ENCODE data around the gene PPARGC1A. TPM values are rescaled to one million over a fixed set of nuclear protein-coding genes. Genes with fewer than 3 reads are reported as not detected.

PPARGC1A gene
- total RNA-seq, 6 donors from 2014 or later = 4.6 to 16.8 (median 11.8) TPM

DNA sequence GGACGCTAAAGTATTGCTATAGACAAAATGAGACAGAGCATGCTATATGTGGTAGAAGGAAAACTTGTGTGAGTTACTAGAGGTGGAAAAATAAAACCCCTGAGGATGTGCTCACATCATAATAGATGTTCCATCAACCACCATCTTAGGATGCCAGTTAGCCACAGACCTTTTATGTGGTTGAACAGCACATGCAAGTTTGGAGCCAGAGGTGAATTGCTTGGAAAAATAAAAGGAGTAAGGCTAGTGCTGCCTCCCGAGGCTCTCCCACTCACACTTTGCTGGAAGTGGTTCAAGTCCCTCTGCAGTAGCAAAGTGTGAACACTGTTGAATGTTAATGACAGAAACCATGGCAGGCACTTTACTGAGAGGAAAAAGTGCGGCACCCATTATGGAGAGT is 39.4 kb upstream of the PPARGC1A start:
- DNase-seq (no peak), ATAC-seq (ENCODE audit: low FRiP score in 2 of 2) (no peak)
- TF ChIP-seq, protein P1, sequence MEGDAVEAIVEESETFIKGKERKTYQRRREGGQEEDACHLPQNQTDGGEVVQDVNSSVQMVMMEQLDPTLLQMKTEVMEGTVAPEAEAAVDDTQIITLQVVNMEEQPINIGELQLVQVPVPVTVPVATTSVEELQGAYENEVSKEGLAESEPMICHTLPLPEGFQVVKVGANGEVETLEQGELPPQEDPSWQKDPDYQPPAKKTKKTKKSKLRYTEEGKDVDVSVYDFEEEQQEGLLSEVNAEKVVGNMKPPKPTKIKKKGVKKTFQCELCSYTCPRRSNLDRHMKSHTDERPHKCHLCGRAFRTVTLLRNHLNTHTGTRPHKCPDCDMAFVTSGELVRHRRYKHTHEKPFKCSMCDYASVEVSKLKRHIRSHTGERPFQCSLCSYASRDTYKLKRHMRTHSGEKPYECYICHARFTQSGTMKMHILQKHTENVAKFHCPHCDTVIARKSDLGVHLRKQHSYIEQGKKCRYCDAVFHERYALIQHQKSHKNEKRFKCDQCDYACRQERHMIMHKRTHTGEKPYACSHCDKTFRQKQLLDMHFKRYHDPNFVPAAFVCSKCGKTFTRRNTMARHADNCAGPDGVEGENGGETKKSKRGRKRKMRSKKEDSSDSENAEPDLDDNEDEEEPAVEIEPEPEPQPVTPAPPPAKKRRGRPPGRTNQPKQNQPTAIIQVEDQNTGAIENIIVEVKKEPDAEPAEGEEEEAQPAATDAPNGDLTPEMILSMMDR (IDR thresholded peaks at IDR 0.05) = no peak
- TF ChIP-seq POLR2AphosphoS5 (IDR thresholded peaks at IDR 0.05) = no peak
- TF ChIP-seq EP300 (IDR thresholded peaks at IDR 0.05) = no peak
- no peak for TF ChIP-seq POLR2A (IDR thresholded peaks at IDR 0.05)
- Histone ChIP-seq H3K36me3 (no peaks in the 10 kb centered on the region), H3K9me3 (no peaks in the 10 kb centered on the region), H3K27me3 (no peaks in the 10 kb centered on the region), H3K4me3 (no peak overlapping the region), H3K27ac (no peak overlapping the region), H3K4me1 (peaks cover 0 to 12% (median 6%) of the 10 kb centered on the region in 4 donors)
- WGBS, 2 donors = 81 to 86% methylated on average over 3 of the region's 3 CpGs

DNA sequence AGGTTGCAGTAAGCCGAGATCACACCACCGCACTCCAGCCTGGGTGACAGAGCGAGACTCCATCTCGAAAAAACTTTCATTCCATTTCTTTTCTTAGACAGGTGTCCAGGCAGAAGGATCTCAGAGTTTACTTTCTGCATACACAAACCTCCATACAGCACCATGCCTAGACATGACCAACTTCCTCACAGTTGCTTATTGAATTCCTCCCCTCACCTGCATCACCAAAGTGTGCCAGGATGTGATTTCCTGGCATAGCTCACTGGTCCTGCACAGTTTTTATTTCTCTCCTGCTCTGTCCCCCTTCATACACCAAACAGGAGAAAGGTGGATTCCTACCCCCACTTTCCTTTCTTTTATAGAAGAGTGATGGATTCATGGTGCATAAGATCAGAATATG is 34.7 kb upstream of the PPARGC1A start:
- H3K4me3 ChIP-seq = no peak overlapping the region
- 88 to 98% methylated on average over 4 of the region's 4 CpGs for WGBS, 2 donors

DNA sequence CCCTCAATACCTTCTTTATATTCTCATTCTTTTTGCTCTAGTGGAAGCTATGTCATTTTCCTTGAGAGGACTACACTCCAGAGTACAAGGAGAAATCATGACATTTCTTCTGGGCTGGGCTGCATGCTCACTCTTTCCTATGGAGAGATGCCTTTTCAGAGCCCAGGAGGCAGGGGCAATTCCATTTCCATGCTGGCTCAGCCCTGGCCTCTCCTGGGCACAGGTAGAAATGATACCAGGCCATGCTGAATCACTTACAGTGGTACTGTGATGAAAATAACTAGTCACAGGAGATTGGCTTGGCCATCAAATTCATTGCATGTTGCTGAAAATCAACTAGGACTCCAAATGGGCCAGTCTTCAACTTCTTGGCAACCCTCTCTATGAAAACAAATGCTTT is 34.0 kb upstream of the PPARGC1A start:
- no peak overlapping the region for H3K27ac ChIP-seq
- DNase-seq = no peak
- no peaks in the 10 kb centered on the region for H3K27me3 ChIP-seq
- no peaks in the 10 kb centered on the region for H3K36me3 ChIP-seq
- no peak for ATAC-seq (ENCODE audit: low FRiP score in 2 of 2)
- no peaks in the 10 kb centered on the region for H3K4me1 ChIP-seq
- no peaks in the 10 kb centered on the region for H3K9me3 ChIP-seq
- TF ChIP-seq, protein P1 (IDR thresholded peaks at IDR 0.05) = no peak
- no peak for TF ChIP-seq EP300 (IDR thresholded peaks at IDR 0.05)
- TF ChIP-seq POLR2AphosphoS5 (IDR thresholded peaks at IDR 0.05) = no peak
- TF ChIP-seq POLR2A (IDR thresholded peaks at IDR 0.05) = no peak
- H3K4me3 ChIP-seq = no peak overlapping the region

More for the DNA sequence above, 34.7 kb upstream of the PPARGC1A start:
- no peak overlapping the region for H3K27ac ChIP-seq
- ATAC-seq (ENCODE audit: low FRiP score in 2 of 2) (no peak), DNase-seq (no peak)
- H3K27me3 ChIP-seq = no peaks in the 10 kb centered on the region
- no peaks in the 10 kb centered on the region for H3K36me3 ChIP-seq
- TF ChIP-seq, protein P1 (IDR thresholded peaks at IDR 0.05) = no peak
- TF ChIP-seq POLR2AphosphoS5 (IDR thresholded peaks at IDR 0.05) (no peak), EP300 (IDR thresholded peaks at IDR 0.05) (no peak), POLR2A (IDR thresholded peaks at IDR 0.05) (no peak)
- no peaks in the 10 kb centered on the region for H3K9me3 ChIP-seq
- no peaks in the 10 kb centered on the region for H3K4me1 ChIP-seq

DNA sequence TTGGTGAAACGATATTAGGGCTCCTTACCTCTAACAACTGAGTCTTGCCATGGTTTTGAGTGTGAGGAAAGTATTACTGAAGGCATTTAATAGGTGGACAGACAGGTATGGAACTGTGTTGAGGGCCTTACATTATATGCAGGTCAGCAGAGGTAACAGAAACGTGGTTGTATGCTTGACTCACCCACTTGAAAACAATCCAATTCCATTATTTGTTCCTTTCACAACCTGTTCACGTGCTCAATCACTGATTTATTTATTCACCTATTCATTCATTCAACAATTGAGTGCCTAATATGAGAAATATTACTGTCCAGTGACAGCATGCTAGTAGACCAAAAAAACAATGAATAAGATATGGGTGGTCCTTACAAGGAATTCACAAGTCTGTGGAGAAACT is 33.3 kb upstream of the PPARGC1A start:
- Histone ChIP-seq H3K9me3 (no peaks in the 10 kb centered on the region), H3K4me3 (no peak overlapping the region), H3K27ac (no peak overlapping the region), H3K27me3 (no peaks in the 10 kb centered on the region), H3K36me3 (no peaks in the 10 kb centered on the region), H3K4me1 (no peaks in the 10 kb centered on the region)
- DNase-seq (no peak), ATAC-seq (ENCODE audit: low FRiP score in 2 of 2) (no peak)
- TF ChIP-seq POLR2AphosphoS5 (IDR thresholded peaks at IDR 0.05) = no peak
- WGBS, 2 donors = 53 to 54% methylated on average over 3 of the region's 3 CpGs

GRCh38 chr4:23922541-23923111 is 32.8 kb upstream of the PPARGC1A start:
- no peaks in the 10 kb centered on the region for H3K4me1 ChIP-seq
- no peak overlapping the region for H3K4me3 ChIP-seq
- DNase-seq = no peak
- no peaks in the 10 kb centered on the region for H3K27me3 ChIP-seq
- no peaks in the 10 kb centered on the region for H3K9me3 ChIP-seq
- H3K27ac ChIP-seq = no peak overlapping the region
- H3K36me3 ChIP-seq = no peaks in the 10 kb centered on the region
- no peak for ATAC-seq (ENCODE audit: low FRiP score in 2 of 2)
- TF ChIP-seq POLR2AphosphoS5 (IDR thresholded peaks at IDR 0.05) (no peak), EP300 (IDR thresholded peaks at IDR 0.05) (no peak), POLR2A (IDR thresholded peaks at IDR 0.05) (no peak)
- TF ChIP-seq, protein P1 (IDR thresholded peaks at IDR 0.05) = no peak
- 88 to 89% methylated on average over 8 of the region's 8 CpGs for WGBS, 2 donors
